Neuronal stem cell (in vitro differentiated cells): ENCODE measurements around the gene HELZ2.

Experiments
- DNase-seq: peaks from one replicate; pipeline ENCODE4 v3.0.0-alpha.2; 2013; ENCODE audit warnings: low spot score
- H2AFZ ChIP-seq: one replicate; pipeline ENCODE4 v1.6.1; 2013; ENCODE audit warnings: mild to moderate bottlenecking, low read length, inconsistent platforms
- H2AK5ac ChIP-seq: 2 replicates; pipeline ENCODE4 v1.6.1; 2013; ENCODE audit warnings: low read depth, mild to moderate bottlenecking, inconsistent platforms, low read length, moderate library complexity, mixed read lengths
- H2BK120ac ChIP-seq: 2 replicates; pipeline ENCODE4 v1.6.1; 2013; ENCODE audit warnings: low read depth, mild to moderate bottlenecking, inconsistent platforms, low read length, moderate library complexity, mixed read lengths
- H2BK12ac ChIP-seq: one replicate; pipeline ENCODE4 v1.6.1; 2013; ENCODE audit warnings: low read length, inconsistent platforms
- H2BK15ac ChIP-seq: 2 replicates; pipeline ENCODE4 v1.6.1; 2013; ENCODE audit warnings: mild to moderate bottlenecking, low read length, inconsistent platforms, mixed read lengths
- H2BK5ac ChIP-seq: one replicate; pipeline ENCODE4 v1.6.1; 2013; ENCODE audit warnings: inconsistent platforms, mild to moderate bottlenecking, low read length, moderate library complexity
- H3K14ac ChIP-seq: one replicate; pipeline ENCODE4 v1.6.1; 2013; ENCODE audit warnings: low read length, inconsistent platforms
- H3K18ac ChIP-seq: 2 replicates; pipeline ENCODE4 v1.6.1; 2013; ENCODE audit warnings: low read length, inconsistent platforms
- H3K23ac ChIP-seq: 2 replicates; pipeline ENCODE4 v1.6.1; 2013; ENCODE audit warnings: low read depth, mild to moderate bottlenecking, mixed read lengths, low read length, inconsistent platforms; ENCODE audit not compliant: poor library complexity
- H3K27ac ChIP-seq: replicated peaks from 3 replicates; pipeline ENCODE4 v1.5.1; 2013; ENCODE audit warnings: low read length, inconsistent platforms
- H3K27me3 ChIP-seq, 3 experiments: 2 replicates each; pipeline ENCODE4 v1.6.1; 2013; ENCODE audit warnings: low read length in 3 of 3, mild to moderate bottlenecking in 2 of 3, inconsistent platforms in 1 of 3, low read depth in 1 of 3, mixed read lengths in 1 of 3, moderate library complexity in 1 of 3; ENCODE audit not compliant: control insufficient read depth in 3 of 3, insufficient read depth in 3 of 3
- H3K36me3 ChIP-seq, 2 donors: replicated peaks in 1 of 2; 2 replicates each; pipeline ENCODE4 v1.6.1; 2013; ENCODE audit warnings: low read length in 2 of 2; ENCODE audit not compliant: control insufficient read depth in 2 of 2, insufficient read depth in 2 of 2
- H3K4ac ChIP-seq: 2 replicates; pipeline ENCODE4 v1.6.1; 2013; ENCODE audit warnings: inconsistent platforms, mild to moderate bottlenecking, low read length, moderate library complexity
- H3K4me1 ChIP-seq, 2 donors: 1 replicate in 1 of 2; 2 replicates in 1 of 2; pipeline ENCODE4 v1.6.1; 2013; ENCODE audit warnings: low read length in 2 of 2, low read depth in 1 of 2; ENCODE audit not compliant: control insufficient read depth in 2 of 2, insufficient read depth in 1 of 2
- H3K4me2 ChIP-seq: one replicate; pipeline ENCODE4 v1.6.1; 2013; ENCODE audit warnings: mild to moderate bottlenecking, low read length, inconsistent platforms; ENCODE audit not compliant: insufficient read depth, poor library complexity, severe bottlenecking
- H3K4me3 ChIP-seq, 2 donors: 2 replicates each; pipeline ENCODE4 v1.5.1; 2013; ENCODE audit warnings: low read length in 2 of 2, mild to moderate bottlenecking in 2 of 2, inconsistent platforms in 1 of 2, moderate library complexity in 1 of 2
- H3K79me1 ChIP-seq: one replicate; pipeline ENCODE4 v1.6.1; 2013; ENCODE audit warnings: low read depth, mild to moderate bottlenecking, inconsistent platforms, low read length, moderate library complexity
- H3K9ac ChIP-seq: one replicate; pipeline ENCODE4 v1.6.1; 2013; ENCODE audit warnings: mild to moderate bottlenecking, low read depth, low read length, inconsistent platforms; ENCODE audit not compliant: poor library complexity
- H3K9me3 ChIP-seq, 2 donors: replicated peaks in 1 of 2; 2 replicates each; pipeline versions ENCODE3 to v1.6.1; 2013; ENCODE audit warnings: low read length in 2 of 2, mild to moderate bottlenecking in 2 of 2, inconsistent platforms in 1 of 2, low read depth in 1 of 2, mixed read lengths in 1 of 2, moderate library complexity in 1 of 2; ENCODE audit not compliant: control insufficient read depth in 2 of 2, insufficient read depth in 1 of 2
- H4K8ac ChIP-seq: one replicate; pipeline ENCODE4 v1.6.1; 2013; ENCODE audit warnings: low read depth, mild to moderate bottlenecking, inconsistent platforms, low read length, moderate library complexity
- H4K91ac ChIP-seq: one replicate; pipeline ENCODE4 v1.6.1; 2013; ENCODE audit warnings: low read length, low read depth, mild to moderate bottlenecking, inconsistent platforms; ENCODE audit not compliant: poor library complexity
- WGBS, 2 donors: extraction: QIAGEN DNeasy Blood & Tissue Kit; methylation state at CpG; one replicate each; pipeline ENCODE4 v1.1.7; 2013; ENCODE audit warnings: missing lambda C conversion rate in 2 of 2, mixed read lengths in 1 of 2; ENCODE audit not compliant: insufficient read length in 2 of 2, insufficient replicate concordance in 1 of 2; ENCODE audit errors: extremely low coverage in 2 of 2; 5-methylcytosine and 5-hydroxymethylcytosine counted together

Gene HELZ2

GRCh38 chr20:63546956-63547724 lies 26.9 kb downstream of the HELZ2 start:
- Histone ChIP-seq H3K23ac (peak overlapping the region; percentile 34), H3K18ac (peak overlapping the region; percentile 85), H2BK15ac (peak overlapping the region; percentile 21), H3K4me2 (no peak overlapping the region), H3K4me3 (no peak overlapping the region), H3K9me3 (no peaks in the 10 kb centered on the region), H2BK12ac (peak overlapping the region; percentile 58), H3K27ac (no peak overlapping the region), H2BK5ac (no peak overlapping the region), H3K36me3 (no peaks in the 10 kb centered on the region), H3K27me3 (peaks cover 0 to 52% (median 1%) of the 10 kb centered on the region in 3 experiments), H2AFZ (no peak overlapping the region), H3K9ac (no peak overlapping the region), H2AK5ac (peak overlapping the region; percentile 93), H3K79me1 (no peaks in the 10 kb centered on the region), H3K4ac (no peak overlapping the region), H3K4me1 (peaks cover 0 to 5% of the 10 kb centered on the region in 2 donors), H4K91ac (no peak overlapping the region), H3K14ac (no peak overlapping the region), H2BK120ac (no peak overlapping the region), H4K8ac (no peak overlapping the region)
- no peak for DNase-seq
- WGBS, 2 donors, result no CpG with 5 or more reads among the region's 58 CpGs

GRCh38 chr20:63546256-63546955 lies 27.6 kb downstream of the HELZ2 start:
- Histone ChIP-seq H3K36me3 (no peaks in the 10 kb centered on the region), H3K27ac (no peak overlapping the region), H2AK5ac (peak overlapping the region; percentile 6), H3K27me3 (peaks cover 0 to 56% (median 1%) of the 10 kb centered on the region in 3 experiments), H3K9me3 (no peaks in the 10 kb centered on the region), H4K91ac (no peak overlapping the region), H3K18ac (peak overlapping the region; percentile 4), H2BK15ac (no peak overlapping the region), H2BK5ac (no peak overlapping the region), H2AFZ (no peak overlapping the region), H3K4me2 (no peak overlapping the region), H4K8ac (no peak overlapping the region), H3K23ac (peak overlapping the region; percentile 12), H3K14ac (no peak overlapping the region), H3K4me3 (no peak overlapping the region), H3K4ac (no peak overlapping the region), H3K4me1 (peaks cover 0 to 5% of the 10 kb centered on the region in 2 donors), H3K79me1 (no peaks in the 10 kb centered on the region), H3K9ac (no peak overlapping the region), H2BK12ac (peak overlapping the region; percentile 73), H2BK120ac (no peak overlapping the region)
- WGBS, 2 donors, result no CpG with 5 or more reads among the region's 20 CpGs
- DNase-seq, result no peak

GRCh38 chr20:63545814-63546213 lies 28.2 kb downstream of the HELZ2 start:
- Histone ChIP-seq H3K27ac (no peak overlapping the region), H3K18ac (peak overlapping the region; percentile 17), H2AK5ac (peak overlapping the region; percentile 64), H4K91ac (no peak overlapping the region), H3K23ac (peak overlapping the region; percentile 12), H2BK5ac (no peak overlapping the region), H2BK15ac (no peak overlapping the region), H3K27me3 (peaks cover 0 to 56% (median 1%) of the 10 kb centered on the region in 3 experiments), H2AFZ (no peak overlapping the region), H3K36me3 (no peaks in the 10 kb centered on the region), H3K4me2 (no peak overlapping the region), H2BK120ac (no peak overlapping the region), H3K9ac (no peak overlapping the region), H3K14ac (peak overlapping the region; percentile 49), H3K4me1 (peaks cover 0 to 3% of the 10 kb centered on the region in 2 donors), H3K79me1 (no peaks in the 10 kb centered on the region), H4K8ac (no peak overlapping the region), H3K4ac (no peak overlapping the region), H3K9me3 (no peaks in the 10 kb centered on the region), H2BK12ac (peak overlapping the region; percentile 73), H3K4me3 (no peak overlapping the region)
- DNase-seq, result no peak
- WGBS, 2 donors, result no CpG with 5 or more reads among the region's 6 CpGs

- Histone ChIP-seq H3K27me3 (peaks cover 0 to 63% (median 1%) of the 10 kb centered on the region in 3 experiments), H3K4me3 (no peak overlapping the region), H3K18ac (peak overlapping the region; percentile 48), H3K79me1 (no peaks in the 10 kb centered on the region), H2BK5ac (peak overlapping the region; percentile 39), H2AK5ac (peak overlapping the region; percentile 84), H3K27ac (no peak overlapping the region), H4K91ac (no peak overlapping the region), H3K4me2 (no peak overlapping the region), H2BK120ac (no peak overlapping the region), H4K8ac (no peak overlapping the region), H3K9ac (no peak overlapping the region), H3K23ac (no peak overlapping the region), H3K14ac (no peak overlapping the region), H3K36me3 (no peaks in the 10 kb centered on the region), H2BK12ac (peak overlapping the region; percentile 73), H2BK15ac (no peak overlapping the region), H3K9me3 (no peaks in the 10 kb centered on the region), H3K4ac (no peak overlapping the region), H2AFZ (no peak overlapping the region), H3K4me1 (peaks cover 0 to 9% of the 10 kb centered on the region in 2 donors)
- no CpG with 5 or more reads among the region's 19 CpGs for WGBS, 2 donors
- no peak for DNase-seq
Measured at GRCh38 chr20:63544958-63545516, 29.0 kb downstream of the HELZ2 start.
